ENCODE results near the gene PREP.

DNA sequence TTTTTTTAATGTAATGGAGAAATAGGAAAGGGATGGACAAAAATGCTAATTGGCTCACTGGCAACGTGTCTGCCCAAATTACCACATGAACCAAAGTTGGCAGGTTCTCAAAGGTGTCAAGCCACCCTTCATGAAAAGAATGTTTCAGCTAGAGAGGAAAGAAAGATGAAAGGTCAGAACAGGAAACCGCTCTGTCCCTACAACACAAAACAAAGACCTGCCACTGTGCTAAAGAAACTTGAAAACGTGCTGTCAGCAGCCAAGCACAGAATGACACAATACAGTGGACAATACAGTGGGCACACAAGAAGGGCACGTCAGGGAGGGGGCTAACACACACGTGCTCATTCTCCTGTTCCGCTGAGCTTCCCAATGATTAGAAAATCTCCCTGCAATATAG is 4.9 kb downstream of the PREP start:
- TF ChIP-seq, protein P1, sequence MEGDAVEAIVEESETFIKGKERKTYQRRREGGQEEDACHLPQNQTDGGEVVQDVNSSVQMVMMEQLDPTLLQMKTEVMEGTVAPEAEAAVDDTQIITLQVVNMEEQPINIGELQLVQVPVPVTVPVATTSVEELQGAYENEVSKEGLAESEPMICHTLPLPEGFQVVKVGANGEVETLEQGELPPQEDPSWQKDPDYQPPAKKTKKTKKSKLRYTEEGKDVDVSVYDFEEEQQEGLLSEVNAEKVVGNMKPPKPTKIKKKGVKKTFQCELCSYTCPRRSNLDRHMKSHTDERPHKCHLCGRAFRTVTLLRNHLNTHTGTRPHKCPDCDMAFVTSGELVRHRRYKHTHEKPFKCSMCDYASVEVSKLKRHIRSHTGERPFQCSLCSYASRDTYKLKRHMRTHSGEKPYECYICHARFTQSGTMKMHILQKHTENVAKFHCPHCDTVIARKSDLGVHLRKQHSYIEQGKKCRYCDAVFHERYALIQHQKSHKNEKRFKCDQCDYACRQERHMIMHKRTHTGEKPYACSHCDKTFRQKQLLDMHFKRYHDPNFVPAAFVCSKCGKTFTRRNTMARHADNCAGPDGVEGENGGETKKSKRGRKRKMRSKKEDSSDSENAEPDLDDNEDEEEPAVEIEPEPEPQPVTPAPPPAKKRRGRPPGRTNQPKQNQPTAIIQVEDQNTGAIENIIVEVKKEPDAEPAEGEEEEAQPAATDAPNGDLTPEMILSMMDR (IDR thresholded peaks at IDR 0.05) = no peak
- no peak for TF ChIP-seq POLR2A (IDR thresholded peaks at IDR 0.05)

All from testis (tissue), 2 donors.